Measurements from ENCODE around the gene TLR7.

DNA sequence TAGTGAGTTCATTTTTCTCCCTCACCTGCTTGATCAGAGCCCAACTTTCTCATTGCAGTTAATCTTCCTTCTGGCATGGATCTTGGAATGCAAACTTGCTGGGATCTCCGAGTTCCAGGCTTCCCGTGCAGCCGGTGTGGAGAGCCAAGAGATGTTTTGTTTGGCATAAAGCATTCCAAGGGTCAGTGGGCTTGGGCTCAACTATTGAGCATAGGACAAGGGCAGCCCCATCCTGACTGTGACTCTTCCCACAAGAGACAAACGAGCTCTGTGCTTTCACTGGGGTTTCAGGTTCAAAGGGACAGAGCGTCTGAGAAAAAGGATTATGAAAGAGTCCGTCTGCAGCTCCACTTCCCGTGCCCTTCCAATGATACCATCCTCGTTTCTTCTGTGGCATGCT is 10.5 kb downstream of the TLR7 start:
- TF ChIP-seq, protein P1, sequence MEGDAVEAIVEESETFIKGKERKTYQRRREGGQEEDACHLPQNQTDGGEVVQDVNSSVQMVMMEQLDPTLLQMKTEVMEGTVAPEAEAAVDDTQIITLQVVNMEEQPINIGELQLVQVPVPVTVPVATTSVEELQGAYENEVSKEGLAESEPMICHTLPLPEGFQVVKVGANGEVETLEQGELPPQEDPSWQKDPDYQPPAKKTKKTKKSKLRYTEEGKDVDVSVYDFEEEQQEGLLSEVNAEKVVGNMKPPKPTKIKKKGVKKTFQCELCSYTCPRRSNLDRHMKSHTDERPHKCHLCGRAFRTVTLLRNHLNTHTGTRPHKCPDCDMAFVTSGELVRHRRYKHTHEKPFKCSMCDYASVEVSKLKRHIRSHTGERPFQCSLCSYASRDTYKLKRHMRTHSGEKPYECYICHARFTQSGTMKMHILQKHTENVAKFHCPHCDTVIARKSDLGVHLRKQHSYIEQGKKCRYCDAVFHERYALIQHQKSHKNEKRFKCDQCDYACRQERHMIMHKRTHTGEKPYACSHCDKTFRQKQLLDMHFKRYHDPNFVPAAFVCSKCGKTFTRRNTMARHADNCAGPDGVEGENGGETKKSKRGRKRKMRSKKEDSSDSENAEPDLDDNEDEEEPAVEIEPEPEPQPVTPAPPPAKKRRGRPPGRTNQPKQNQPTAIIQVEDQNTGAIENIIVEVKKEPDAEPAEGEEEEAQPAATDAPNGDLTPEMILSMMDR (IDR thresholded peaks at IDR 0.05; ENCODE audit: insufficient read depth, low read length), result no peak
- TF ChIP-seq POLR2AphosphoS5 (IDR thresholded peaks at IDR 0.05; ENCODE audit: low read depth) (no peak), SPI1 (IDR thresholded peaks at IDR 0.05; ENCODE audit: borderline replicate concordance, low read depth) (no peak), GABPA (IDR thresholded peaks at IDR 0.05; ENCODE audit: low read depth) (no peak)
- TF ChIP-seq, protein P2, sequence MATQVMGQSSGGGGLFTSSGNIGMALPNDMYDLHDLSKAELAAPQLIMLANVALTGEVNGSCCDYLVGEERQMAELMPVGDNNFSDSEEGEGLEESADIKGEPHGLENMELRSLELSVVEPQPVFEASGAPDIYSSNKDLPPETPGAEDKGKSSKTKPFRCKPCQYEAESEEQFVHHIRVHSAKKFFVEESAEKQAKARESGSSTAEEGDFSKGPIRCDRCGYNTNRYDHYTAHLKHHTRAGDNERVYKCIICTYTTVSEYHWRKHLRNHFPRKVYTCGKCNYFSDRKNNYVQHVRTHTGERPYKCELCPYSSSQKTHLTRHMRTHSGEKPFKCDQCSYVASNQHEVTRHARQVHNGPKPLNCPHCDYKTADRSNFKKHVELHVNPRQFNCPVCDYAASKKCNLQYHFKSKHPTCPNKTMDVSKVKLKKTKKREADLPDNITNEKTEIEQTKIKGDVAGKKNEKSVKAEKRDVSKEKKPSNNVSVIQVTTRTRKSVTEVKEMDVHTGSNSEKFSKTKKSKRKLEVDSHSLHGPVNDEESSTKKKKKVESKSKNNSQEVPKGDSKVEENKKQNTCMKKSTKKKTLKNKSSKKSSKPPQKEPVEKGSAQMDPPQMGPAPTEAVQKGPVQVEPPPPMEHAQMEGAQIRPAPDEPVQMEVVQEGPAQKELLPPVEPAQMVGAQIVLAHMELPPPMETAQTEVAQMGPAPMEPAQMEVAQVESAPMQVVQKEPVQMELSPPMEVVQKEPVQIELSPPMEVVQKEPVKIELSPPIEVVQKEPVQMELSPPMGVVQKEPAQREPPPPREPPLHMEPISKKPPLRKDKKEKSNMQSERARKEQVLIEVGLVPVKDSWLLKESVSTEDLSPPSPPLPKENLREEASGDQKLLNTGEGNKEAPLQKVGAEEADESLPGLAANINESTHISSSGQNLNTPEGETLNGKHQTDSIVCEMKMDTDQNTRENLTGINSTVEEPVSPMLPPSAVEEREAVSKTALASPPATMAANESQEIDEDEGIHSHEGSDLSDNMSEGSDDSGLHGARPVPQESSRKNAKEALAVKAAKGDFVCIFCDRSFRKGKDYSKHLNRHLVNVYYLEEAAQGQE (IDR thresholded peaks at IDR 0.05; ENCODE audit: insufficient replicate concordance, low read depth), result no peak

Data from HL-60 (cell line).